ENCODE data around the gene CDCA3. TPM values are rescaled to one million over a fixed set of nuclear protein-coding genes. Genes with fewer than 3 reads are reported as not detected.

CDCA3 gene
- total and polyA plus RNA-seq, 5 donors: 0.50 to 1.8 (median 1.2) TPM; not detected in 1

DNA sequence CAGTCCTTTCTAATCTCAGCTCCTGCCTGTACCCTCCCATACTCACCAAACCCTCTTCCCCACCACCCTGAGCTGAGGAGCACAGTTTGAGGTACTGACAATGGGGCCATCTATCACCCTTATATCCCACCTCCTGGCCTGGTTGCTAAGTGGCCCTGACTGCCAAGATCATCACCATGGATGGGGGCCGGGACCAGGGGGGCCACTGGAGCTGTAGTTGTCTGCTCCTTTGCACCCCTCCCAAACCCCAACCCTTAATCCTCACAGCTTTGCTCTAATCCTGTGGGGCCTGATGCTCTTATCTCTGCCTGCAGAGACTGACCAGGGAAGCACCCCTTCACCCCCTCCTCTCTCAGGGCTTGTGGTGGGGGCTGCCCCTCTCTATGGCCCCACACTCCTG is 10.8 kb downstream of the CDCA3 start:
- peak in 1 of 3 donors; percentile 28 for DNase-seq
- Histone ChIP-seq H3K4me3 (ENCODE audit: low read length) (no peak overlapping the region), H3K4me1 (ENCODE audit: control insufficient read depth, insufficient read depth, low read length) (no peaks in the 10 kb centered on the region), H3K27ac (ENCODE audit: low read length) (no peak overlapping the region), H3K9me3 (ENCODE audit: control insufficient read depth, low read length) (no peaks in the 10 kb centered on the region), H3K27me3 (ENCODE audit: control insufficient read depth, insufficient read depth) (no peaks in the 10 kb centered on the region)
- 35% methylated on average over 1 of the region's 1 CpG for WGBS
- intact Hi-C loops (cut with DNase I): no loop called here
- ATAC-seq: no peak

DNA sequence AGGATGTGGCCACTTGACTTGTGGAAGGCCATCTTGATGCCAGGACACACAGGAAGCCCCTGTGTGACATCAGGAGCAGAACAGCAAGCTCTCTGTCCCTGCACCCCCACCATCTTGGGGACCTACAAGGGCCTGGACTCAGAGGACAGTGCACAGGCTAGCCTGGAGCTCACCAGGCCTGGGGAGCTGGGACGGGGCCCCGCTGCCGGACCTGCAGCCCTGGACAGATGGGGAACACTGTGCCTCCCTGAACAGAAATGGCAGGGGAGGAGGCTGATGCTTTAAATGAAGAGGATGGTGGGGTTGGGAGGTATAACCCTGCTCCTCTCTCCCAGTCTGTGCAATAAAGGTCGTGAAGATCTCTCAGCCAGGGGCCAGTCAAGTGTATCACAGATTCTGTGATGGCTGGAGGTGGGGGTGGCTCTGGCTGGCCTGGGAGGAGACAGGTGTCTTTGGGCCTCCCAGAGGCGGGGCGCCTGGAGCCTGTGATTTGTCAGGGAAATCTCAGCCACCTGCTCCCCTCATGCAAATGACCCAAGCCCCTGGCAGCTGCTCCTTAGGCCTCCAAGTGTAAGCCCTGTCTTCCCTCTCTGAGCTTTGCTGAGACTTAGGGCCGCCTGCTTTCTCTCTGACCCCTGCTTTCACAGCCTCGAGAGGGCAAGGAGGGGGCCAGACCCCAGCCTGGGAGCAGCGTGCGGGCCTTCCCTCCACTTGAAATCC is 11.4 kb downstream of the CDCA3 start:
- DNase-seq (peak in 1 of 3 donors; percentile 30), ATAC-seq (no peak)
- H3K4me3 ChIP-seq (ENCODE audit: low read length): no peak overlapping the region
- intact Hi-C loops (cut with DNase I): no loop called here
- no peak overlapping the region for H3K27ac ChIP-seq (ENCODE audit: low read length)
- no peaks in the 10 kb centered on the region for H3K4me1 ChIP-seq (ENCODE audit: control insufficient read depth, insufficient read depth, low read length)
- WGBS: 75% methylated on average over 10 of the region's 10 CpGs
- no peaks in the 10 kb centered on the region for H3K27me3 ChIP-seq (ENCODE audit: control insufficient read depth, insufficient read depth)
- no peaks in the 10 kb centered on the region for H3K9me3 ChIP-seq (ENCODE audit: control insufficient read depth, low read length)

DNA sequence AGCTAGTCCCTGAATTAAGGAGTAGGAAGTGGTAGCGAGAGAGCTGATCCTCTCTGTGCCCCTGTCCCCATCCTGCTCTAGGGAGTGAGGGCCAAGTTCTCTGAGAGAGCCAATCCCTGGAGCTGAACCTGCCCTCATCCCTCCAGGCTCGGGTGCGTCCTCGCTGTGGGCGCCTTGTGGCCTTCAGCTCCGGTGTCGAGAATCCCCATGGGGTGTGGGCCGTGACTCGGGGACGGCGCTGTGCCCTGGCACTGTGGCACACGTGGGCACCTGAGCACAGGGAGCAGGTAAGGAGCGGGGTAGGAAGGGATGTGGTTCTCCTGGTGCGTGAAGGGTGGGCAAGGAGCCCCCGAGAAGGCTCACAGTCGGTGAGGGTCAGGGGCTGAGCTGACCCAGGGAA is 12.2 kb downstream of the CDCA3 start:
- H3K27me3 ChIP-seq (ENCODE audit: control insufficient read depth, insufficient read depth): no peaks in the 10 kb centered on the region
- no peaks in the 10 kb centered on the region for H3K9me3 ChIP-seq (ENCODE audit: control insufficient read depth, low read length)
- no peaks in the 10 kb centered on the region for H3K4me1 ChIP-seq (ENCODE audit: control insufficient read depth, insufficient read depth, low read length)
- ATAC-seq (peak in 1 of 2 donors; percentile 1), DNase-seq (peak in 1 of 3 donors; percentile 60)
- 90% methylated on average over 16 of the region's 16 CpGs for WGBS
- no peak overlapping the region for H3K27ac ChIP-seq (ENCODE audit: low read length)
- intact Hi-C loops (cut with DNase I): no loop called here
- H3K4me3 ChIP-seq (ENCODE audit: low read length): no peak overlapping the region

DNA sequence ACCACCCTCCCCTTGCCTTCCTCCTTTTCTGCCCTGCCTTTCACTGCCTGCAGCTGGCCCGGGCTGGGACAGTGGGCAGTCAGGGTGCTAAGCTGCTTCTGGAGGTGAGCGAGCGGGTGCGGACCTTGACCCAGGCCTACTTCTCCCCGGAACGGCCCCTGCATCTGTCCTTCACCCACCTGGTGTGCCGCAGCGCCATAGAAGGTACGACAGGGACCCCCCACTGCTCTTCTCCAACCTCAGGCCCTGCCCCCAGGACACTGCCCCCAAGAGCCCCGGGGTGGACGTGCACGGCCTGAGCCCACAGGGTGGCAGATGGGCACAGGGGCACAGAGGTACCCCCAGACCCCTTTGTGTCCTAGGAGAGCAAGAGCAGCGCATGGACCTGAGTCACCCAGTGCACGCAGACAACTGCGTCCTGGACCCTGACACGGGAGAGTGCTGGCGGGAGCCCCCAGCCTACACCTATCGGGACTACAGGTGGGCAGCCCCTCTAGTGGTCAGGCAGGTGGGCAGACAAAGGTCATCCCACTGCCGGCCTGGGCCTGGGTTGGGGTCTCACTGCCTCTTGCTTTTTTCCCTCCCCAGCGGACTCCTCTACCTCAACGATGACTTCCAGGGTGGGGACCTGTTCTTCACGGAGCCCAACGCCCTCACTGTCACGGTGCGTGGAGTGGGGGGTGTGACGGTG is 13.6 kb downstream of the CDCA3 start:
- WGBS: 92% methylated on average over 26 of the region's 26 CpGs
- ATAC-seq (no peak), DNase-seq (peak in 1 of 3 donors; percentile 48)
- intact Hi-C loops (cut with DNase I): no loop called here
- Histone ChIP-seq H3K9me3 (ENCODE audit: control insufficient read depth, low read length) (no peaks in the 10 kb centered on the region), H3K27ac (ENCODE audit: low read length) (no peak overlapping the region), H3K27me3 (ENCODE audit: control insufficient read depth, insufficient read depth) (no peaks in the 10 kb centered on the region), H3K4me1 (ENCODE audit: control insufficient read depth, insufficient read depth, low read length) (no peaks in the 10 kb centered on the region), H3K4me3 (ENCODE audit: low read length) (no peak overlapping the region)

DNA sequence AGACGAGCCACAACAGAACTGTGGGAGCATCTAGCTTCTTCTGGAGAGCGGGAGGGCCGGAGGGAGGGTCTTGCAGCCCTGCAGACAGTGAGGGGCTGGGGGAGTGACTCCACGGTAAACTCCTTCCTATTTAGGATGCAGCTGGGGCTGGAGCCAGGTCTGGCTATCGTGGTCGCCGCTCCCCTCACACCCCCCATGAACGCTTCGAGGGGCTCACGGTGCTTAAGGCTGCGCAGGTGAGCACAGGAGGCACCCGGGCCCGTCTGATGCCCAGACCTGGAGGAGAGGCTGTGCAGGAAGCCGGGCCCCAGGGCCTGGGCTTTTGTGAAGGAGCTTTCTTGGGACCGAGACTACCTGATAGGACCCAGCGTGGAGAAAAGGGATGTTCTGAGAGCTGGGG is 14.2 kb downstream of the CDCA3 start:
- H3K4me1 ChIP-seq (ENCODE audit: control insufficient read depth, insufficient read depth, low read length): no peaks in the 10 kb centered on the region
- intact Hi-C loops (cut with DNase I): no loop called here
- WGBS: 88% methylated on average over 16 of the region's 16 CpGs
- no peak overlapping the region for H3K27ac ChIP-seq (ENCODE audit: low read length)
- H3K27me3 ChIP-seq (ENCODE audit: control insufficient read depth, insufficient read depth): no peaks in the 10 kb centered on the region
- no peak for ATAC-seq
- peak in 1 of 3 donors; percentile 50 for DNase-seq
- H3K9me3 ChIP-seq (ENCODE audit: control insufficient read depth, low read length): no peaks in the 10 kb centered on the region
- no peak overlapping the region for H3K4me3 ChIP-seq (ENCODE audit: low read length)

DNA sequence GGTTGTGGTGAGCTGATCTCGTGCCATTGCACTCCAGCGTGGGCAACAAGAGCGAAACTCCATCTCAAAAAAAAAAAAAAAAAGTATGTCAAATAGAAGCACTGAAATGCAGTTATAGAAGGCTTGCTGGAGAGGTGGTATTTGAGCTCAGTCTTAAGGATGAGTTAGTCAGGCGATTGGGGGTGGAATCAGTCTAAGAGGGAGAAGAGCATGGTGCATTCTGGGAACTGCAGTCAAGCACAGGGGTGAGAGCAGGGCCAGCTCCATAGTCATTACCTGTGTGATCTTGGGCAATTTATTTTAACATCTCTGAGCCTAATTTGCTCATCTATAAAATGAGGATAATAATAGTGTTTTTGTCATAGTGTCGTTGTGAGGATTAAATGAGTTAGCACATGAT is 16.2 kb downstream of the CDCA3 start:
- no peaks in the 10 kb centered on the region for H3K4me1 ChIP-seq (ENCODE audit: control insufficient read depth, insufficient read depth, low read length)
- no peak overlapping the region for H3K27ac ChIP-seq (ENCODE audit: low read length)
- intact Hi-C loops (cut with DNase I): no loop called here
- no peak for ATAC-seq
- DNase-seq: peak in 1 of 3 donors; percentile 29
- H3K9me3 ChIP-seq (ENCODE audit: control insufficient read depth, low read length): no peaks in the 10 kb centered on the region
- H3K4me3 ChIP-seq (ENCODE audit: low read length): no peak overlapping the region
- WGBS: 84% methylated on average over 5 of the region's 5 CpGs
- no peaks in the 10 kb centered on the region for H3K27me3 ChIP-seq (ENCODE audit: control insufficient read depth, insufficient read depth)

DNA sequence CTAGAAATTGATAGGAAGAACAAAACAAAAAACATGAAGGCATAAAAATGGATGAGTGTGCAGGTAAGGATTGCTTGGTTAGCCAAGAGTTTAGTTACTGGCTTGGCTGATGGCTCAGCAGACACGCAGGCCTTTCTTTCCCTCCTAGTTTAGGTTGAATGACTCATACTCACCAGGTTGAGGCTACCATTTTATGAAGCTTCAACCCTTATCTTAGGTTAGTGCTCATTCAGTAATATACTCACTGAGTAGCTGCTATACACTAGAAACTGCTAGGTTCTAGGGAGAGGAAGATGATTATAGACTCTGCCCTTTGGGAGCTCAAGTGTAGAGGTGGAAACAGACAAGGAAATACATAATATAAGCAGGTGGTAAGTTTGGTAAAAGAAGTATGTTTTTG is 16.8 kb downstream of the CDCA3 start:
- no peak overlapping the region for H3K27ac ChIP-seq (ENCODE audit: low read length)
- no peaks in the 10 kb centered on the region for H3K27me3 ChIP-seq (ENCODE audit: control insufficient read depth, insufficient read depth)
- no peaks in the 10 kb centered on the region for H3K4me1 ChIP-seq (ENCODE audit: control insufficient read depth, insufficient read depth, low read length)
- no peaks in the 10 kb centered on the region for H3K9me3 ChIP-seq (ENCODE audit: control insufficient read depth, low read length)
- intact Hi-C loops (cut with DNase I): no loop called here
- whole genome bisulfite sequencing: 73% methylated on average over 1 of the region's 1 CpG
- H3K4me3 ChIP-seq (ENCODE audit: low read length): peak overlapping the region; percentile 2
- DNase-seq (no peak), ATAC-seq (no peak)

DNA sequence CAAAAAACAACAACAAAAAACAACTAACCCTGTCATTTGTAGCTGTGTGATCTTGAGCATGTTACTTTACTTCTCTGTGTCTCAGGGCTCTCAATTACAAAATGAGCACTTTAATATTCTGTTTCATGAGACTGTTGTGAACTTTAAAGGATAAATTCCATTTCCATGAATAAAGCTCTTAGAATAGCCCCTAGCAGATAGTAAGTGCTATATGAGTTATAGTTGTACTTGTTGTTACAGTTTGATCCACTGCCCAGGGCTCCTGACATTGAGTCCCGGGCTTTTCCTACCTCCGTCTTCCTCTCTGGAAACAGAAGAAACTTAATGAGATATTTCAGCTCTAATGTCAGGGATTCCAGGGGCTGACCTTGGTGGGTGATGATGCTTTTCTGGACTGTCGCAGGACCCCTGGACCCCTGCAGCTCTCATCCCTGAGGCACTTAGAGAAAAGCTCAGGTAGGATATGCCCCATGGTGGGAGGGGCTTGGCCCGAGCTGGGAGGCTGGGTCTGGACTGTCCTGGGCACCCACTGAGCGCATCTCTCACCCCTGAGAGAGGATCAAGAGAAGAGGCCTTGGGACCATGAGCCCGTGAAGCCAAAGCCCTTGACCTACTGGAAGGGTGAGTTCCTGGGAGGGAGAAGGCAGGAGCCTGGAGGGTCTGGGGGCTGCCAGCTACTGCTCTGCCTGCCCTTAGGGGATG is 17.7 kb downstream of the CDCA3 start:
- Histone ChIP-seq H3K9me3 (ENCODE audit: control insufficient read depth, low read length) (no peaks in the 10 kb centered on the region), H3K4me3 (ENCODE audit: low read length) (peak overlapping the region; percentile 2), H3K4me1 (ENCODE audit: control insufficient read depth, insufficient read depth, low read length) (no peaks in the 10 kb centered on the region), H3K27ac (ENCODE audit: low read length) (peak overlapping the region; percentile 73), H3K27me3 (ENCODE audit: control insufficient read depth, insufficient read depth) (no peaks in the 10 kb centered on the region)
- DNase-seq: no peak
- ATAC-seq: peak in 1 of 2 donors; percentile 6
- intact Hi-C loops (cut with DNase I): no loop called here
- WGBS: 67% methylated on average over 6 of the region's 6 CpGs

DNA sequence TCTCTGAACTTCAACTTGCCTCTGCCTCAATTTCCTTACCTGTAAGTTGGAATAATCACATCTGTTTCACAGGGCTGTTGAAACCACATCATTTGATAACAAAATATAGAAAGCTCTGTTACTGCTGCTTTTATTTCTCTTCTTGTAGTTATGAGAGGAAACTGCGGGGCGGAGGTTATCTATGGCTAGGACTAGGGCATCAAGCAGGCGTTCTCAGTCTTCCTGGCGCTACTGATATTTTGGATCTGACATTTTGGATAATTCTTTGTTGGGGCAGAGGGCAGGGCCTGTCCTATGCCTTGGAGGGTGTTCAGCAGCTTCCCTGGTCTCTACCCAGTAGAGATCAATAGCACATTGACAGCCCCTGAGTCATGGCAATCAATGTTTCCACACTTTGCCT is 19.0 kb downstream of the CDCA3 start:
- no peak overlapping the region for H3K4me3 ChIP-seq (ENCODE audit: low read length)
- intact Hi-C loops (cut with DNase I): no loop called here
- H3K27ac ChIP-seq (ENCODE audit: low read length): no peak overlapping the region
- DNase-seq: no peak
- WGBS: 79% methylated on average over 4 of the region's 4 CpGs
- no peaks in the 10 kb centered on the region for H3K9me3 ChIP-seq (ENCODE audit: control insufficient read depth, low read length)
- H3K27me3 ChIP-seq (ENCODE audit: control insufficient read depth, insufficient read depth): no peaks in the 10 kb centered on the region
- ATAC-seq: no peak
- peaks cover 2% of the 10 kb centered on the region for H3K4me1 ChIP-seq (ENCODE audit: control insufficient read depth, insufficient read depth, low read length)

DNA sequence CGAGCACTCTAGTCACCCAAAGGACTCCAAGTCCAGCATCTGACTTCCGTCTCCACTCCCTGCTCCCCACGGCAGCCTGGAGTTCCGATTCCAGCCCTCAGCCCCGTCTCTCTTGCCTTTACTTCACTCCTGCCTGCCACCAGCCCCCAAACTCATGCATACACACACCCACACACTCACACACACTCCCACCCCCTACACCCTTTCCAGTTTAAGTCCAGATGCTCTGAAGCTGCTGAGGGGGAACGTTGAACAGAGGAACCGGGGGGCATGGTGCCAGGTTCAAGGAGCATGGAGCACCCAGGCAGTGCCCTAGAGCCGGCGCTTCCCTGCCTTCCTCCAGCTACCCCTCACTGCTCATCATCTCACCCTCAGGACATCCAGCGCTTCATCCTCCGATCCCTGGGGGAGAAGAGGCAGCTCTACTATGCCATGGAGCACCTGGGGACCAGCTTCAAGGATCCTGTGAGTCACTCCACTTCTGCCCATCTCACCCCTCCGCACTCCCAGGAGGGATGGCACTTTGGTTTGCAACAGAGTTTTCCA is 19.6 kb downstream of the CDCA3 start:
- 83% methylated on average over 12 of the region's 12 CpGs for WGBS
- no peaks in the 10 kb centered on the region for H3K27me3 ChIP-seq (ENCODE audit: control insufficient read depth, insufficient read depth)
- peaks cover 2% of the 10 kb centered on the region for H3K4me1 ChIP-seq (ENCODE audit: control insufficient read depth, insufficient read depth, low read length)
- H3K9me3 ChIP-seq (ENCODE audit: control insufficient read depth, low read length): no peaks in the 10 kb centered on the region
- DNase-seq (no peak), ATAC-seq (no peak)
- intact Hi-C loops (cut with DNase I): no loop called here
- H3K4me3 ChIP-seq (ENCODE audit: low read length): no peak overlapping the region
- H3K27ac ChIP-seq (ENCODE audit: low read length): no peak overlapping the region

DNA sequence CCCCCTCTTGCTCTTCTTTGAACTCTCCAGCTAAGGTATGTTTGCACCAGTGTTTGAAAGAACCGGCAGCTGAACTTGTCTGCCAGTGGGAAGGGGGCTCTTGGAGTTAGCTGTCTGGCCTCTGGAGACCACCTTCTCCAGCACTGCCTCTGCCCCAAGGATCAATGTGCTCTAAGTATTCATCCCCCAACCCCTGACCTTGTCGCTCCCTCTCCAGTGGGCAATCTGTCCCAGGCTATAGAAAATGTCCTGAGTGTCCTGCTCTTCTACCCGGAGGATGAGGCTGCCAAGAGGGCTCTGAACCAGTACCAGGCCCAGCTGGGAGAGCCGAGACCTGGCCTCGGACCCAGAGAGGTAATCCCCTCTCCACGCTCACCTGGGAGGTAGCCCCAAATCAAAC is 20.1 kb downstream of the CDCA3 start:
- 87% methylated on average over 6 of the region's 6 CpGs for WGBS
- no peak for ATAC-seq
- intact Hi-C loops (cut with DNase I): no loop called here
- H3K4me1 ChIP-seq (ENCODE audit: control insufficient read depth, insufficient read depth, low read length): peaks cover 2% of the 10 kb centered on the region
- H3K4me3 ChIP-seq (ENCODE audit: low read length): no peak overlapping the region
- no peak overlapping the region for H3K27ac ChIP-seq (ENCODE audit: low read length)
- no peaks in the 10 kb centered on the region for H3K27me3 ChIP-seq (ENCODE audit: control insufficient read depth, insufficient read depth)
- H3K9me3 ChIP-seq (ENCODE audit: control insufficient read depth, low read length): no peaks in the 10 kb centered on the region
- DNase-seq: no peak
